GM12878 (cell line): ENCODE measurements around the gene SLC37A2. TPM values are rescaled to one million over a fixed set of nuclear protein-coding genes. Genes with fewer than 3 reads are reported as not detected.

Experiments
- ATAC-seq: fragments of 200-7000 bp; cut with Tn5 transposase; 3 replicates; pipeline ENCODE4 v1.9.1; 2020; ENCODE audit warnings: mild to moderate bottlenecking, moderate library complexity
- BruUV-seq: library from RNA; stranded (reverse); fragments of 400-500 nt; replicated peaks from 2 replicates; lab custom pipeline; 2021; lab: Mats Ljungman, UMichigan
- CTCF ChIA-PET: fragments of 300-600 bp; sonication (Branson Sonifier 250); formaldehyde crosslinking; extraction: SDS; loops from one replicate; lab custom pipeline; 2021; ENCODE audit warnings: inconsistent platforms; lab: Yijun Ruan, JAX
- POLR2A ChIA-PET: fragments of 350-600 bp; formaldehyde crosslinking; extraction: SDS; loops from one replicate; lab custom pipeline; 2021; ENCODE audit warnings: inconsistent platforms; lab: Charles Lee
- RAD21 ChIA-PET: fragments of 300-600 bp; sonication (Branson Sonifier 250); formaldehyde crosslinking; loops from one replicate; lab custom pipeline; 2023; ENCODE audit warnings: antibody characterized with exemption; ENCODE audit not compliant: unreplicated experiment; lab: Charles Lee
- SMC1A ChIA-PET: fragments of 300-600 bp; sonication (Branson Sonifier 250); formaldehyde crosslinking; loops from one replicate; lab custom pipeline; 2023; ENCODE audit not compliant: unreplicated experiment, uncharacterized antibody; lab: Charles Lee
- DNase-seq: peaks from one replicate; pipeline ENCODE4 v3.0.0-alpha.2; 2011; ENCODE audit warnings: low read depth, low spot score
- FAIRE-seq: peaks from 3 replicates; lab custom pipeline; 2011; peaks lifted over from hg19 to GRCh38; lab: Jason Lieb, UNC
- H2AFZ ChIP-seq: 2 replicates; pipeline ENCODE4 v1.6.0; 2011; ENCODE audit warnings: low read depth, low read length, control low read depth; ENCODE audit not compliant: control insufficient read depth
- H3K27ac ChIP-seq: 2 replicates; pipeline ENCODE4 v1.5.1; 2011; ENCODE audit warnings: control low read depth; ENCODE audit not compliant: control insufficient read depth, insufficient read depth
- H3K27me3 ChIP-seq, 2 experiments: replicated peaks in 1 of 2; 2 replicates each; pipeline versions ENCODE4 v1.6.0 to v1.6.1; 2011; ENCODE audit warnings: low read length in 1 of 2; ENCODE audit not compliant: control insufficient read depth in 2 of 2, insufficient read depth in 2 of 2
- H3K36me3 ChIP-seq, 2 experiments: 2 replicates each; pipeline ENCODE4 v1.5.1; 2011; ENCODE audit warnings: low read length in 1 of 2; ENCODE audit not compliant: control insufficient read depth in 2 of 2, insufficient read depth in 2 of 2
- H3K4me1 ChIP-seq: 2 replicates; pipeline ENCODE4 v1.6.1; 2011; ENCODE audit warnings: mild to moderate bottlenecking, low read length, moderate library complexity, mixed read lengths; ENCODE audit not compliant: control insufficient read depth, insufficient read depth
- H3K4me2 ChIP-seq: 2 replicates; pipeline ENCODE4 v1.6.0; 2011; ENCODE audit warnings: control low read depth; ENCODE audit not compliant: control insufficient read depth, insufficient read depth
- H3K4me3 ChIP-seq: fragments of 200-600 bp; sonication (generic); 2 replicates; pipeline ENCODE4 v1.5.1; 2016
- H3K79me2 ChIP-seq: 2 replicates; pipeline ENCODE4 v1.6.0; 2011; ENCODE audit warnings: low read length; ENCODE audit not compliant: control insufficient read depth, insufficient read depth
- H3K9ac ChIP-seq: 2 replicates; pipeline ENCODE4 v1.8.0; 2011; ENCODE audit warnings: low read length, control low read depth, mixed read lengths; ENCODE audit not compliant: control insufficient read depth, insufficient read depth
- H3K9me3 ChIP-seq: replicated peaks from 3 replicates; pipeline ENCODE4 v1.5.1; 2011; ENCODE audit warnings: mild to moderate bottlenecking, low read length; ENCODE audit not compliant: control insufficient read depth, insufficient read depth
- H4K20me1 ChIP-seq: 2 replicates; pipeline ENCODE4 v1.6.0; 2011; ENCODE audit not compliant: control insufficient read depth, insufficient read depth
- EGR1 ChIP-seq, 2 experiments: IDR thresholded peaks; 1 replicate in 1 of 2; 2 replicates in 1 of 2; pipeline ENCODE4 v1.6.1; 2011 to 2012; ENCODE audit warnings: low read depth in 2 of 2, low read length in 2 of 2, borderline replicate concordance in 1 of 2, mild to moderate bottlenecking in 1 of 2, moderate library complexity in 1 of 2
- MTA2 ChIP-seq: fragments of 450-650 bp; IDR thresholded peaks from 2 replicates; pipeline ENCODE4 v1.6.1; 2016; ENCODE audit warnings: low read depth, mild to moderate bottlenecking, moderate library complexity
- NR2C1 ChIP-seq: fragments of 450-650 bp; IDR thresholded peaks from 2 replicates; pipeline ENCODE4 v1.6.1; 2017; ENCODE audit warnings: antibody characterized with exemption, mild to moderate bottlenecking, moderate library complexity
- POLR2A ChIP-seq: IDR thresholded peaks from 2 replicates; pipeline ENCODE4 v1.6.1; 2011; ENCODE audit warnings: low read depth, mild to moderate bottlenecking, low read length
- RB1 ChIP-seq: fragments of 450-650 bp; formaldehyde crosslinking; IDR thresholded peaks from 2 replicates; pipeline ENCODE4 v1.6.1; 2017; ENCODE audit warnings: mild to moderate bottlenecking, borderline replicate concordance
- RBBP5 ChIP-seq: fragments of 200-600 bp; sonication (generic); conservative IDR thresholded peaks from 2 replicates; pipeline ENCODE4 v1.6.1; 2016
- RFX5 ChIP-seq: IDR thresholded peaks from 2 replicates; pipeline ENCODE4 v1.6.1; 2011; ENCODE audit warnings: low read depth, low read length, improper control_type of control experiment
- SREBF1 ChIP-seq: IDR thresholded peaks from 2 replicates; pipeline ENCODE4 v1.6.1; 2012; ENCODE audit warnings: mild to moderate bottlenecking, low read length
- ZNF24 ChIP-seq: fragments of 450-650 bp; IDR thresholded peaks from 2 replicates; pipeline ENCODE4 v1.6.1; 2017; ENCODE audit warnings: antibody characterized with exemption, mild to moderate bottlenecking
- ZNF384 ChIP-seq: IDR thresholded peaks from 2 replicates; pipeline ENCODE4 v1.6.1; 2012; ENCODE audit warnings: low read depth, mild to moderate bottlenecking, low read length, improper control_type of control experiment, borderline replicate concordance
- ZNF622 ChIP-seq: fragments of 450-650 bp; IDR thresholded peaks from 2 replicates; pipeline ENCODE4 v1.6.1; 2017; ENCODE audit warnings: mild to moderate bottlenecking, inconsistent platforms
- WGBS: methylation state at CpG from one replicate; pipeline ENCODE4 v1.1.6; 2016; ENCODE audit warnings: low lambda C conversion rate; ENCODE audit not compliant: insufficient replicate concordance, insufficient coverage; ENCODE audit errors: missing lambda C conversion rate; 5-methylcytosine and 5-hydroxymethylcytosine counted together
- in situ Hi-C: fragments of 300-500 bp; cut with MboI; formaldehyde crosslinking; loops from 9 replicates; pipeline ENCODE4 v1.14.3; 2018; ENCODE audit warnings: mixed read lengths
- intact Hi-C: fragments of 100-400 bp; cut with micrococcal nuclease; formaldehyde crosslinking; loops from one replicate; pipeline ENCODE4 v1.14.2; 2022; ENCODE audit not compliant: unreplicated experiment
- polyA plus RNA-seq, 11 experiments: library from polyadenylated mRNA; depleted of rRNA in 4 of 11; unstranded in 6 of 11; stranded (reverse) in 5 of 11; fragments of >200 nt; fragmentation: Nextera tagmentation in 4 of 11; fragmentation: Illumina TruSeq in 1 of 11; extraction: Ambion mirVana in 4 of 11; extraction: Trizol in 1 of 11; gene quantifications; 1 replicate in 1 of 11; 2 replicates in 10 of 11; pipeline versions ENCODE4 v1.2.1 to v1.2.3, GENCODE V29; 2011 to 2016; ENCODE audit warnings: inconsistent platforms in 2 of 11, missing spikeins in 2 of 11, low read depth in 1 of 11
- total RNA-seq, 4 experiments: library from RNA; depleted of rRNA in 3 of 4; stranded (reverse); fragments of >200 nt in 3 of 4; fragmentation: Illumina TruSeq in 1 of 4; extraction: Trizol in 1 of 4; gene quantifications; 2 replicates each; pipeline versions ENCODE4 v1.2.1 to v1.2.3, GENCODE V29; 2013 to 2021
- TF ChIP-seq, protein P1 (sequence below): fragments of 450-650 bp; IDR thresholded peaks from 2 replicates; pipeline ENCODE4 v1.6.1; 2017; ENCODE audit warnings: borderline replicate concordance
- TF ChIP-seq, protein P2 (sequence below): fragments of 450-650 bp; conservative IDR thresholded peaks from 2 replicates; pipeline ENCODE4 v1.6.1; 2017; ENCODE audit warnings: mild to moderate bottlenecking, moderate library complexity
- TF ChIP-seq, protein P3 (sequence below): fragments of 450-650 bp; IDR thresholded peaks from 2 replicates; pipeline ENCODE4 v1.6.1; 2016; ENCODE audit warnings: mild to moderate bottlenecking, moderate library complexity, borderline replicate concordance

SLC37A2 gene
- total and polyA plus RNA-seq, 10 of the 15 experiments (the other 5 are each of a cell fraction or from before 2014, with no cell fraction given): 0.26 to 9.8 (median 2.0) TPM

DNA sequence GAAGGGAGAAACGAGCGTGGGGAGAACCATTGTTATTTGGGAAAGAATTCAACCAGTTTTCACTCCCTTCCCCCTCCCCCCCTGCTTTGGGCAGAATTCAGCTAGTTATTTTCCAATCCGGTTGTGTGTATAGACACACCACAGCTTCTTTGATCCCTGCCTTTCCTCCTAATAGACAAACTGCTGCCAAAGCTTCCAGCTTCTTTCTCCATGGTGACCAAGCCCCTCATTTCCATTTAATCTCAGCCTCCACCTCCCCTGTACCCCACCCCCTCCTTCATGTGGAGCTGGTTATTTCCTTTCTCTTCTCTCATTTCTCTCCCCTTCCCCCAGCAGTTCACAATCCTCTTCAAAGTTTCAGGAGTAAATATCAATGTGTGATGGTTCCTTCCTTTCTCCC lies 76.7 kb downstream of the SLC37A2 start:
- no peaks in the 10 kb centered on the region for H3K4me1 ChIP-seq
- H4K20me1 ChIP-seq: no peaks in the 10 kb centered on the region
- intact Hi-C loops (loop anchor here (5.0 to 10.0 kb wide), 2 partner anchors 77 to 255 kb away; partner anchors contain the start of gene SLC37A2), in situ Hi-C loops (loop anchor here (10.0 kb wide), 1 partner anchor 185 kb away; the partner anchor contains the start of gene CCDC15)
- no peaks in the 10 kb centered on the region for H3K9me3 ChIP-seq
- SMC1A ChIA-PET: interaction anchor here (2.8 to 5.9 kb wide), 4 partner anchors 27 to 180 kb away, joined by 9 to 52 read pairs (median 31); partner anchors contain the start of gene TMEM218
- POLR2A ChIA-PET: no interaction called here
- no peak overlapping the region for H2AFZ ChIP-seq
- H3K79me2 ChIP-seq: no peaks in the 10 kb centered on the region
- no peak overlapping the region for H3K4me2 ChIP-seq
- CTCF ChIA-PET: interaction anchor here (0.7 to 6.5 kb wide), 11 partner anchors 10 to 281 kb away, joined by 3 to 100 read pairs (median 7); partner anchors contain the start of gene TMEM218
- DNase-seq (no peak), ATAC-seq (no peak), FAIRE-seq (no peak)
- H3K27ac ChIP-seq: no peak overlapping the region
- BruUV-seq: no TSS peak
- 0 out of 4 replicates have a peak, but pooled peaks cover 0 to 2% of the 10 kb centered on the region in 2 experiments for H3K27me3 ChIP-seq
- H3K4me3 ChIP-seq: no peak overlapping the region
- WGBS: 39% methylated on average over 3 of the region's 3 CpGs
- no peak overlapping the region for H3K9ac ChIP-seq
- no peaks in the 10 kb centered on the region for H3K36me3 ChIP-seq
- RAD21 ChIA-PET: interaction anchor here (0.8 to 4.2 kb wide), 5 partner anchors 11 to 180 kb away, joined by 3 to 32 read pairs (median 4); no protein-coding TSS in a partner anchor
- TF ChIP-seq RFX5 (no peak), RB1 (no peak), NR2C1 (no peak), RBBP5 (no peak), SREBF1 (no peak), POLR2A (no peak), MTA2 (no peak), ZNF24 (no peak), ZNF622 (no peak), EGR1 (IDR thresholded peaks at IDR 0.05; ENCODE audit: borderline replicate concordance in 1 of 2, low read depth in 2 of 2, low read length in 2 of 2) (no peak), ZNF384 (no peak)
- TF ChIP-seq, protein P1, sequence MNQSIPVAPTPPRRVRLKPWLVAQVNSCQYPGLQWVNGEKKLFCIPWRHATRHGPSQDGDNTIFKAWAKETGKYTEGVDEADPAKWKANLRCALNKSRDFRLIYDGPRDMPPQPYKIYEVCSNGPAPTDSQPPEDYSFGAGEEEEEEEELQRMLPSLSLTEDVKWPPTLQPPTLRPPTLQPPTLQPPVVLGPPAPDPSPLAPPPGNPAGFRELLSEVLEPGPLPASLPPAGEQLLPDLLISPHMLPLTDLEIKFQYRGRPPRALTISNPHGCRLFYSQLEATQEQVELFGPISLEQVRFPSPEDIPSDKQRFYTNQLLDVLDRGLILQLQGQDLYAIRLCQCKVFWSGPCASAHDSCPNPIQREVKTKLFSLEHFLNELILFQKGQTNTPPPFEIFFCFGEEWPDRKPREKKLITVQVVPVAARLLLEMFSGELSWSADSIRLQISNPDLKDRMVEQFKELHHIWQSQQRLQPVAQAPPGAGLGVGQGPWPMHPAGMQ: no peak
- TF ChIP-seq, protein P2, sequence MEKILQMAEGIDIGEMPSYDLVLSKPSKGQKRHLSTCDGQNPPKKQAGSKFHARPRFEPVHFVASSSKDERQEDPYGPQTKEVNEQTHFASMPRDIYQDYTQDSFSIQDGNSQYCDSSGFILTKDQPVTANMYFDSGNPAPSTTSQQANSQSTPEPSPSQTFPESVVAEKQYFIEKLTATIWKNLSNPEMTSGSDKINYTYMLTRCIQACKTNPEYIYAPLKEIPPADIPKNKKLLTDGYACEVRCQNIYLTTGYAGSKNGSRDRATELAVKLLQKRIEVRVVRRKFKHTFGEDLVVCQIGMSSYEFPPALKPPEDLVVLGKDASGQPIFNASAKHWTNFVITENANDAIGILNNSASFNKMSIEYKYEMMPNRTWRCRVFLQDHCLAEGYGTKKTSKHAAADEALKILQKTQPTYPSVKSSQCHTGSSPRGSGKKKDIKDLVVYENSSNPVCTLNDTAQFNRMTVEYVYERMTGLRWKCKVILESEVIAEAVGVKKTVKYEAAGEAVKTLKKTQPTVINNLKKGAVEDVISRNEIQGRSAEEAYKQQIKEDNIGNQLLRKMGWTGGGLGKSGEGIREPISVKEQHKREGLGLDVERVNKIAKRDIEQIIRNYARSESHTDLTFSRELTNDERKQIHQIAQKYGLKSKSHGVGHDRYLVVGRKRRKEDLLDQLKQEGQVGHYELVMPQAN: no peak
- TF ChIP-seq, protein P3, sequence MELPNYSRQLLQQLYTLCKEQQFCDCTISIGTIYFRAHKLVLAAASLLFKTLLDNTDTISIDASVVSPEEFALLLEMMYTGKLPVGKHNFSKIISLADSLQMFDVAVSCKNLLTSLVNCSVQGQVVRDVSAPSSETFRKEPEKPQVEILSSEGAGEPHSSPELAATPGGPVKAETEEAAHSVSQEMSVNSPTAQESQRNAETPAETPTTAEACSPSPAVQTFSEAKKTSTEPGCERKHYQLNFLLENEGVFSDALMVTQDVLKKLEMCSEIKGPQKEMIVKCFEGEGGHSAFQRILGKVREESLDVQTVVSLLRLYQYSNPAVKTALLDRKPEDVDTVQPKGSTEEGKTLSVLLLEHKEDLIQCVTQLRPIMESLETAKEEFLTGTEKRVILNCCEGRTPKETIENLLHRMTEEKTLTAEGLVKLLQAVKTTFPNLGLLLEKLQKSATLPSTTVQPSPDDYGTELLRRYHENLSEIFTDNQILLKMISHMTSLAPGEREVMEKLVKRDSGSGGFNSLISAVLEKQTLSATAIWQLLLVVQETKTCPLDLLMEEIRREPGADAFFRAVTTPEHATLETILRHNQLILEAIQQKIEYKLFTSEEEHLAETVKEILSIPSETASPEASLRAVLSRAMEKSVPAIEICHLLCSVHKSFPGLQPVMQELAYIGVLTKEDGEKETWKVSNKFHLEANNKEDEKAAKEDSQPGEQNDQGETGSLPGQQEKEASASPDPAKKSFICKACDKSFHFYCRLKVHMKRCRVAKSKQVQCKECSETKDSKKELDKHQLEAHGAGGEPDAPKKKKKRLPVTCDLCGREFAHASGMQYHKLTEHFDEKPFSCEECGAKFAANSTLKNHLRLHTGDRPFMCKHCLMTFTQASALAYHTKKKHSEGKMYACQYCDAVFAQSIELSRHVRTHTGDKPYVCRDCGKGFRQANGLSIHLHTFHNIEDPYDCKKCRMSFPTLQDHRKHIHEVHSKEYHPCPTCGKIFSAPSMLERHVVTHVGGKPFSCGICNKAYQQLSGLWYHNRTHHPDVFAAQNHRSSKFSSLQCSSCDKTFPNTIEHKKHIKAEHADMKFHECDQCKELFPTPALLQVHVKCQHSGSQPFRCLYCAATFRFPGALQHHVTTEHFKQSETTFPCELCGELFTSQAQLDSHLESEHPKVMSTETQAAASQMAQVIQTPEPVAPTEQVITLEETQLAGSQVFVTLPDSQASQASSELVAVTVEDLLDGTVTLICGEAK: no peak
